Immature natural killer cell (primary cell): ENCODE measurements around the gene BMP6. TPM values are rescaled to one million over a fixed set of nuclear protein-coding genes. Genes with fewer than 3 reads are reported as not detected.

ENCODE experiments used
- DNase-seq, 3 donors: peaks; one replicate each; pipeline ENCODE4 v3.0.0; 2022; ENCODE audit warnings: mixed read lengths in 1 of 3
- H3K27ac Mint-ChIP-seq, 6 donors: one replicate each; pipeline ENCODE4 v1.8.0; 2020; ENCODE audit warnings: mixed read lengths in 6 of 6, mild to moderate bottlenecking in 5 of 6, inconsistent platforms in 4 of 6, moderate library complexity in 3 of 6
- H3K27me3 Mint-ChIP-seq, 3 donors: one replicate each; pipeline ENCODE4 v1.8.0; 2020 to 2021; ENCODE audit warnings: low read depth in 3 of 3, mild to moderate bottlenecking in 3 of 3, mixed read lengths in 3 of 3, moderate library complexity in 3 of 3, inconsistent platforms in 1 of 3
- H3K36me3 Mint-ChIP-seq, 3 donors: one replicate each; pipeline ENCODE4 v1.8.0; 2020; ENCODE audit warnings: mixed read lengths in 3 of 3, inconsistent platforms in 2 of 3, mild to moderate bottlenecking in 2 of 3
- H3K4me1 Mint-ChIP-seq, 2 donors: one replicate each; pipeline ENCODE4 v1.8.0; 2020; ENCODE audit warnings: inconsistent platforms in 2 of 2, mild to moderate bottlenecking in 2 of 2, mixed read lengths in 2 of 2, moderate library complexity in 1 of 2
- H3K4me3 Mint-ChIP-seq, 5 donors: one replicate each; pipeline ENCODE4 v1.8.0; 2020; ENCODE audit warnings: mild to moderate bottlenecking in 5 of 5, mixed read lengths in 5 of 5, inconsistent platforms in 3 of 5, moderate library complexity in 3 of 5
- H3K9me3 Mint-ChIP-seq, 6 donors: one replicate each; pipeline ENCODE4 v1.8.0; 2020; ENCODE audit warnings: mild to moderate bottlenecking in 6 of 6, mixed read lengths in 6 of 6, inconsistent platforms in 4 of 6, moderate library complexity in 3 of 6
- polyA plus RNA-seq, 3 donors: library from polyadenylated mRNA; unstranded; fragments of 300-500 nt; fragmentation: Illumina TruSeq; gene quantifications; one replicate each; pipeline ENCODE4 v1.2.3, GENCODE V29; 2021

Gene BMP6
- polyA plus RNA-seq, 3 donors from 2014 or later = 0.13 to 0.22 TPM; not detected in 1

DNA sequence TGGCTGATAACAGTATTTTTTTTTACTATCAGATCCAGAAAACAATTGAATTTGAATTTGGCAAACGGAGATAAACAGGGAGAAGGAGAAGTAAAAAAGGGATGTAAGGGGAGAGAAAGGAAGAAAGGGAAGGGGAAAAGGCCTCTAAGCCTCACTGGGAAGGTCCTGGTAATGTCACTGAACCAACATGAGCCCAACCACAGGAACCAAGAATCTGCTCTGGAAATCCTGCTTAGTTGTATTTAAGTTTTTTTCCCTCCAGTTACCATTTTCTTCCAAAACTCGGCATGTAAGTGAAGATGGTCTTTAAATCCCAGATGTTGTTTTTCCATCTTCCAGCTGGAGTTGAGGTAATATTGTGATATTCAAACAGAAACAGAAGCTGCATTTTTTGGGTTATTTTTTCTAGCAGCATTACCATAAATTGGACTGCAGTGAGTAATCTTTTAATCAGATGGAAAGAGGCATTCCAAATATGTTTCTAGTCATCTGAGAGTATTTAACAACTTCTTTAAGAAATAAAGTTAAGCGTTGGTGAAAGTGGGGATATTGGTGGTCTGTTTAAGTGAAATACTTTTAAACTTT, 93.6 kb downstream of the BMP6 start:
- Mint-ChIP-seq H3K4me1 (no peaks in the 10 kb centered on the region), H3K9me3 (no peaks in the 10 kb centered on the region), H3K27me3 (peaks cover 0 to 6% (median 3%) of the 10 kb centered on the region in 3 donors), H3K36me3 (no peaks in the 10 kb centered on the region), H3K27ac (no peak overlapping the region), H3K4me3 (no peak overlapping the region)
- no peak for DNase-seq

DNA sequence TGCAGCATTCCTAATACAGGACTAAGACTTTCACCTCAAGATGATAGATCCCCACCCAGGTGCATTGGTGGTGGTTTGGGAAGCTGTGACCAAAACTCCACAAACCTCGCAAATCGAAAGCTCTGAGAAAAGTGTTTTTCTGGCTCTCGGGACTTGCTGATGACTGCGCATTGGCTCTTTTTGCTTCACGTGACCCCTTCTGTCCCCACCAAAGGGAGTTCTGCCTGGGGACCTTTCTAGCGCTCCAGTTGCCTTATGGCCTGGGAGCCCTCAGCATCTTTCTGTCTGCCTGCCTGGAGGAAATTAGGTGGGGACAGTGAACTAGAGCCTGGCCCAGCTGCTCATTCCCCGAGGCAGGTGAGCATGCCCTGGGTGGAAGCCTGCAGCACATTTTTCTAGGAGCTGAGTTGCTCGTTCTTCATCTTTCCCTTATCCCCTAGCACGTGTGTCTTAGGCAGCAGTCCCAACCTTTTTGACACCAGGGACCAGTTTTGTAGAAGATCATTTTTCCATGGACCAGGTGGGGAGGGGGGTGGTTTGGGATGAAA, 94.5 kb downstream of the BMP6 start:
- Mint-ChIP-seq H3K27me3 (peaks cover 0 to 6% (median 3%) of the 10 kb centered on the region in 3 donors), H3K27ac (no peak overlapping the region), H3K4me1 (no peaks in the 10 kb centered on the region), H3K36me3 (no peaks in the 10 kb centered on the region), H3K9me3 (no peaks in the 10 kb centered on the region), H3K4me3 (no peak overlapping the region)
- no peak for DNase-seq

DNA sequence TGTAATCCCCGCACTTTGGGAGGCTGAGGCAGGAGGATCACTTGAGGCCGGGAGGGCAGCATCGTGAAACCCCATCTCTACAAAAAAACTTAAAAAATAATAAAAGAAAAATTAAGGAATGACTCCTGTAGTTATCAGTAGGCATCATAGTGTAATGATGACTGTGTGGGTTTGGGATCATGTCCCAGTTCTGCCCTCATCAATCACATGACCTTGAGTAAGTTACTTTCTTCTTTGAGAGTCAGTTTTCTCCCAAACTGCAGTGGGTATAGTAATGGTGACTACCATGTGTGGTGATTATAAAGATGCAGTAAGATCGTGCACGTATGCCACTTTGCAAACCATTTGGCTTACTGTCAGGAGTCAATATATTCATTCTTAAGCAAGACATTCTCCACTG, 95.5 kb downstream of the BMP6 start:
- Mint-ChIP-seq H3K27ac (no peak overlapping the region), H3K9me3 (no peaks in the 10 kb centered on the region), H3K27me3 (peaks cover 0 to 6% (median 3%) of the 10 kb centered on the region in 3 donors), H3K36me3 (no peaks in the 10 kb centered on the region), H3K4me1 (no peaks in the 10 kb centered on the region), H3K4me3 (no peak overlapping the region)
- no peak for DNase-seq

DNA sequence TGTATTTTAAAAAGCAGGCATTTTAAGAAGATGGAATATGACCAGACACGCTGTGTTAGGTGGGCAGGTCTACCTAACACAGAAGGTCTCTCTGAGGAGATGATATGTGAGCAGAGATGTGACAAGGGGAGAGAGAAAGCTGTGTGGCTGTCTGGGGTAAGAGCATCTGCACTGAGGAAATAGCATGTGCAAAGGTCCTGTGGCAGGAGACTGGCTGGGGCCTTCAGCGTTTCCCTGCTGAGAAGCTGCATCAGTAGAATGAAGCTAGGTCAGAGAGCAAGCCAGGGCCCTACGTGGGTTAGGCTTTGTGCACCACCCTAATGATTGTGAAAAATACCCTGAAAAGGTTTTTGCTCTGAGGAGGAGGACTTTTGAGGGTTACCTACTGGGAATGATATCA, 97.7 kb downstream of the BMP6 start:
- H3K4me1 Mint-ChIP-seq = no peaks in the 10 kb centered on the region
- no peak for DNase-seq
- H3K4me3 Mint-ChIP-seq = no peak overlapping the region
- peaks cover 0 to 3% (median 1%) of the 10 kb centered on the region in 3 donors for H3K27me3 Mint-ChIP-seq
- H3K27ac Mint-ChIP-seq = no peak overlapping the region
- H3K9me3 Mint-ChIP-seq = no peaks in the 10 kb centered on the region
- no peaks in the 10 kb centered on the region for H3K36me3 Mint-ChIP-seq

DNA sequence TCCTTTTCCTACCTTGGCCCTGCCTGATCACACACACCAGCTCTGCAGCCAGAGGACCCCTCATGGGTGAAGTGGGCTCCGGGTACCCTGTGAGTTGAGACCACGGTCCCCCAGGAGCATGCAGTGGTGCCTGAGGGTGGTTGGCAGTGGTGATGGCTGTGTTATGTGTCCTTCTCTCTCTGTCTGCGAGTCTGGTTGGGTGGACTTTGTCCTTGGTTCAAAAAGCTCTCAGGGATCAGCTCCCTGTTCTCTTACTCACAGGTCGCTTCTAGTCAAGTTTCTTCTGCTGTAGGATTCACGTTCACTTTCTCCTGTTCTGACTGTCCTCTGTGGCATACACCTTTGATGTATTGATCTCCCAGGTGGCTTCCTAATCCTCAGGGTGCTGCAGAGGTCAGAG, 100.1 kb downstream of the BMP6 start:
- DNase-seq = no peak
- Mint-ChIP-seq H3K4me1 (no peaks in the 10 kb centered on the region), H3K27ac (no peak overlapping the region), H3K9me3 (no peaks in the 10 kb centered on the region), H3K36me3 (no peaks in the 10 kb centered on the region), H3K27me3 (peaks cover 0 to 4% (median 1%) of the 10 kb centered on the region in 3 donors), H3K4me3 (no peak overlapping the region)

DNA sequence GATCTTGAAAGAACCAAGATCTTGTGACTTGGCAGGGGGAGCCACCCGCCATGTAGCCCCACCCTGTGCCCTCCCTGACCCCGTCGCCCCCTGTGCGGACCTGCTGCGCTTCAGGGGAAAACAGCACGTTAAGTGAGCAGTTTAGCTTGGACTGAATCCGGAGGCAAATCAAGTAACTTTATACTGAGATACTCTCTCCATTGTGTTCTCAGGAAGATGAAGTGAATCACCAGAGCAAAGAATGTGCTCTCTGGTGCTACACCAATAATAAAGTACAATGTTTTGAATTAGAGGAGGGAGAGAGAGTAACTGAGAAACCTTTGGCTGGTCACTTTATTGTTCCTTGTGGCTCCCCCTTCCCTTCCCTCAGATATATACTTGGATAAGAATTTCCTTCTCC, 101.2 kb downstream of the BMP6 start:
- Mint-ChIP-seq H3K4me3 (no peak overlapping the region), H3K27me3 (peaks cover 0 to 4% (median 1%) of the 10 kb centered on the region in 3 donors), H3K27ac (no peak overlapping the region), H3K36me3 (no peaks in the 10 kb centered on the region), H3K9me3 (no peaks in the 10 kb centered on the region), H3K4me1 (no peaks in the 10 kb centered on the region)
- DNase-seq = no peak

DNA sequence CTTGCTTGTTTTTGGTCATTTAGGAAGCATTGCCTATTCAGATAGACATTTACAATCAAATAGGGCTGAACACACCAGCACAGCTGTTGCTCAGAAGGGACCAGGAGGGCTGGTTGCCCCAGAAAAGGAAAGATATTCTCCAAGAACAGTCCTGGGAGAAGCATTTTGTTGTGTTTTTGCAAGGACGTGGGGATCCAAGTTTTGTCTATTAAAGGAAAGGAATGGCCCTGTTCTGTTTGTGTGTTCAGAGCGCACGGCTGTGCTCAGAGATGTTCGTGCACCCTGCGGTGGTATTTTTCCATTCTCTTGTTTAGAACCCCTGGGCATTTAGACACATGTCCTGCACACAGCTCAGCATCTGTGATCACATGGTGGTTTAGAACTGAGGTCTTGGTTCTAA, 102.2 kb downstream of the BMP6 start:
- H3K27me3 Mint-ChIP-seq = peaks cover 0 to 4% (median 1%) of the 10 kb centered on the region in 3 donors
- H3K27ac Mint-ChIP-seq = no peak overlapping the region
- no peaks in the 10 kb centered on the region for H3K36me3 Mint-ChIP-seq
- no peaks in the 10 kb centered on the region for H3K4me1 Mint-ChIP-seq
- DNase-seq = no peak
- H3K9me3 Mint-ChIP-seq = no peaks in the 10 kb centered on the region
- no peak overlapping the region for H3K4me3 Mint-ChIP-seq

DNA sequence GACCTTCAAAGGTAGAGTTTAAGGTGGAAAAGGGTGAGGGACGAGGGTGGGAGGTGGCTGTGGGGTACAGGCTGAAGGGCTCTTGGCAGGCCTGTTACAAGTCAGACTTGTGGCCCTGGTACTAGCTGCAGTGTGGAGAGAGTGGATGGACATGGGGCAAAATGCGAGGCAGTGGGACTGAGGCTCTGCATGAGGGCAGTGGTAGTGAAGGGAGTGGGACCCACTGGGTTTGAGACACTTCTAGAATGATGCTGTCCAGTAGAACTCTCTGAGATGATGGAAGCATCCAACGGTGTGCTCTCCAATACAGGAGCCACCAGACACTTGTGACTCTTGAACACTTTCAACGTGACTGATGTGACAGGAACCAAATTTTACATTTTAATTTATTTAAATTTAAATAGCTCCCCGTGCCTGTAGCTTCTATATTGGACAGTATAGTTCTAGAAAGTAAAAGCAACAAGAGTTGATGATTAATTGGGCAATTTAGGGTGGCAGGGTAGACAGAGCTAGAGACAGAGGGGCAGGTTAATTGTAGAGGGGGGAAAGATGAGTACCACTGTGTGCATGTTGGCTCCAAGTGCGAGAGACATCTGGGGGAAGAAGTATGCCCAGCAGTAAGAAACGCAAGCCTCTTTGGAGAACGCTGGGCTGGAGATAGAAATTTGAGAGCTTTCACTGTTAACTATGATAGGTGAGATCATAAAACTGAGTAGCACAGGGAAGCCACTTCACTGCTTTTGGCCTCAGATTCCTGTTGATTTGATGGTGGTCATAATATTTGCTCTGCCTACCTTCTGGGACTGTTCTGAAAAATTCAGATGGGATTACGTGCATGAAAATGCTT, 107.2 kb downstream of the BMP6 start:
- Mint-ChIP-seq H3K36me3 (no peaks in the 10 kb centered on the region), H3K9me3 (no peaks in the 10 kb centered on the region), H3K27ac (no peak overlapping the region), H3K27me3 (peaks cover 0 to 6% (median 1%) of the 10 kb centered on the region in 3 donors), H3K4me3 (no peak overlapping the region), H3K4me1 (no peaks in the 10 kb centered on the region)
- no peak for DNase-seq

DNA sequence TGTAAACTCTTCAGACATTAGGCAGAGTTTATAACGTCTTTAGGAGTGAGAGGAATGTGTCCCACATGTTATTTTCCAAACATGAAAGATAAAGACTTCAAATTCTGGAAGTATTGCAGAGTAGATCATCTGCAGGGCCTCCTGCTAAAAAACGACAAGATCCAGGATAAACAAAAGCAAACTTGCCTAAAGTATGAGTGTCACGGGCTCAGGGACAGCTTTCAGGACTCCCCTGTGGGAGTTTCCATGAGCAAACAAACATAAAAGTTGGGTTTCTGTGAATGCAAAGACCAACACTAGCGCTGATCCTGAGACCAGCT, 107.8 kb downstream of the BMP6 start:
- H3K27ac Mint-ChIP-seq = no peak overlapping the region
- H3K27me3 Mint-ChIP-seq = peaks cover 0 to 6% (median 1%) of the 10 kb centered on the region in 3 donors
- no peaks in the 10 kb centered on the region for H3K36me3 Mint-ChIP-seq

DNA sequence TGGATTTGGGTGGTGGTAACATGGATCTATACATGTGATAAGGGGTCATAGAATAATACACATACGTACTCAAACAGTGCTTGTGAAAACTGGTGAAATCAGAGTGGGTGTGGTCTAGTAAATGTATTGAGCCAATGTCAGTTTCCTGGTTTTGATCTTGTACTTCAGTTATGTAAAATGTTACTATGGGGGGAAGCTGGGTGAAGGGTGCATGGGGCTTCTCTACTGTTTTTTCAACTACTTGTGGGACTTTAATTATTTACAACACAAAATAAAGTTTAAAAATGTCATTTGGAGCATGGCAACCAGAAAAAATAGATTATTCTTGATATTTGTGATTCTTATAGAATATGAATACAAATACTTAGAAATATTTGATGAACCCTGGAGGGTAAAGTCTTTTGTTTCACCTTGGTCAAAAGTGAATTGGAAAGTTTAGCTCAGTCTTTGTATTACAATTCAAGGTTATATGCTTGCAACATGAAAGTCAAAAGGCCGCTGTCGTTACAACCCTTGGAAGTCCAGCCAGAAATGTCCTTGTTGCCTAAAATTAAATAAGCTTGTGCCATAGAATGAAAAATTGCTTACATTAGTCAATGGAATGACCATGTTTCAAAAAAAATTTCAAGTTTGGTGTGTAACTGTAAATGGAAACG, 110.6 kb downstream of the BMP6 start:
- no peak for DNase-seq
- no peak overlapping the region for H3K27ac Mint-ChIP-seq
- peaks cover 0 to 5% (median 1%) of the 10 kb centered on the region in 3 donors for H3K27me3 Mint-ChIP-seq
- no peak overlapping the region for H3K4me3 Mint-ChIP-seq
- no peaks in the 10 kb centered on the region for H3K4me1 Mint-ChIP-seq
- no peaks in the 10 kb centered on the region for H3K36me3 Mint-ChIP-seq
- H3K9me3 Mint-ChIP-seq = peaks cover 0 to 3% (median 0%) of the 10 kb centered on the region in 6 donors

More for the DNA sequence above, 107.8 kb downstream of the BMP6 start:
- no peak for DNase-seq
- Mint-ChIP-seq H3K9me3 (no peaks in the 10 kb centered on the region), H3K4me1 (no peaks in the 10 kb centered on the region), H3K4me3 (no peak overlapping the region)

DNA sequence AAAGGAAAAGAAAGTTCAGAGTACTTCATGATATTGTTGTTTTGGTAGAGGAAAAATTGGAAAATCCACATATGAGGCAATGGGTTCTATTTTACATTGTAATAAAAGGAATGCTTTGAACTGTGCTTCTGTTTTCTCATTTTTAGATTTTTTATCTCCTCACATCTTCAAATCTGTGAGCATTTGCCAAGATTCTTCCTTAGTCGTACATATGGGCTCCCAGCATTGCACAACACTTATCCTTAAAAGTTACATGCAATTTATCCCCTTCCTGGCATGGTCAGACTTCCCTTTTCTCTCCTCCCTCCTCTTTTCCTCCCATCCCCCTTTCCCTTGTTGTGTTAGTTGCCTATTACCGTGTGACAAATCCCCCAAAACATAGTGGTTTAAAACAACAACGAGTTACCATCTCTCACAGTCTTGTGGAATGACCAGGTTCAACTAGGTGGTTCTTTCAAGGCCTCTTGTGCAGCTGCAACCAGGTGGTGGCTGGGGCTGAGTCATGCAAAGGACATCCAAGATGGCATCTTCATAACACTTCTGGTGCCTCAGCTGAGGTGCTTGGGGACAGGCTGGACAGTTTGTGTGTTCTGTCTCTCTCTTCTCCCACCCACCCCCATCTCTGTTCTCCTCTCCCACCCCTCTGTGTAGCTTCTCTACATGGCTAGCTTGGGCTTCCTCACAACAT, 116.0 kb downstream of the BMP6 start:
- Mint-ChIP-seq H3K36me3 (no peaks in the 10 kb centered on the region), H3K9me3 (peaks cover 0 to 7% (median 0%) of the 10 kb centered on the region in 6 donors), H3K27ac (no peak overlapping the region), H3K4me3 (no peak overlapping the region), H3K4me1 (no peaks in the 10 kb centered on the region), H3K27me3 (peaks cover 0 to 3% (median 1%) of the 10 kb centered on the region in 3 donors)
- DNase-seq = no peak

DNA sequence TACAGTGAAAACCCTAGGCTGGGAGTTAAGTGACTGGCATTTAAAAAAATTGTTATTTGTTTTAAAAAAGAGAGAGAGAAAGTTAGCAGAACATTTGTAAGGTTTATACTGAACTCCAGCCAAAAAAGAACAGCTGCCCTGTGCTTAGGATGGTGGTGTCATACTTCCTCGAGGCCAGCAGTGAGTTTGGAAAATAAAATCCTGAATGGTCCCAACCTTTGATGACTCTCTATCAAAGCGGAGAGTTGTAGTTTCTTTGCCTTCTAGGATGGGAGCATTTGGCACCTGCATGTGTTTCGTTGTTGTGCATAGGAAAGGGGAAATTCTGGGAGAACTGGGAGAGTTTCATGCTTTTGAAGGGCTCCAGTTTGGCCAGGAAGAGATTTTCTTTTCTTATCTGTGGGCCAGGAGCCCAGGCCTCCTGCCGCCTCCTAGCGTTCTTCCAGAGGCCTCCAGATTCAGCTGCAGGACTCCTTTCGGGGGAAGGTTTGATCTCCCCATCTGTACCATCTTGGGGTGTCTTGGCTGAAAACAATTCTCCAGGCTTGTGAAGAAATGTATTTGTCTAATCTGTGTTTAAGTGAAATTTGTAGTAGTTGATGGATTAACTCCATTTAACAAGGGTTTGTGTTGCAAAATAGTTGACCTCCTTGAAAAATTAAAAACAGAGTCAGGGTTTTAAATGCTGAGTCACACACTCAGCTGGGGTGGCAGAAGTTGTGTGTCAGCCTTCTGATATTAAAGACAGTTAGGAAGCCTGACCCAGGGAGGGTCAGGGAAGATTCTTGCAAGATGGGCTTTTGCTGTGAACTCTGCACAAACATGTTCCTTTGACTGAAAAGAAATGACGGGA, 121.3 kb downstream of the BMP6 start:
- H3K4me1 Mint-ChIP-seq = no peaks in the 10 kb centered on the region
- H3K4me3 Mint-ChIP-seq = no peak overlapping the region
- H3K27me3 Mint-ChIP-seq = peaks cover 2 to 4% (median 2%) of the 10 kb centered on the region in 3 donors
- H3K27ac Mint-ChIP-seq = no peak overlapping the region
- peaks cover 3 to 8% (median 6%) of the 10 kb centered on the region in 6 donors for H3K9me3 Mint-ChIP-seq
- no peaks in the 10 kb centered on the region for H3K36me3 Mint-ChIP-seq
- DNase-seq = no peak

DNA sequence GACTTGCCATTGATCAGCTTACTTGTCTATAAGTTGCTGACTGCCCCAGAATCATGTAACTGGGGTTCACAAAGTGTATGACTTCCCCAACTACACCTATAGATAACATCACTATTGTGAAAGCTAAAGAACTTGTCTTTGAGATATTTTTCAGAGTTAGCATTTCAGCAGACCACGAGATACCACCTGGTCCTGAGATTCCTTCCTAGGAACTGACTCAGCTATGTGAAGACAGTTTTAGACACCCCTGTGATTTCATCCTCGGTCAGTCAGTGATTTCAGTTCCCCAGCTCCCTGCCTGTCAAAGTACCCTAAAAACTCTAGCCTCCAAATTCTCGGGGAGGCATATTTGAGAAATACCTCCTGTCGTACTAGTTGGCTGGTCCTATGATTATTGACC, 122.3 kb downstream of the BMP6 start:
- Mint-ChIP-seq H3K36me3 (no peaks in the 10 kb centered on the region), H3K9me3 (peaks cover 4 to 15% (median 9%) of the 10 kb centered on the region in 6 donors), H3K4me1 (no peaks in the 10 kb centered on the region), H3K27ac (no peak overlapping the region), H3K27me3 (peaks cover 2 to 4% (median 2%) of the 10 kb centered on the region in 3 donors), H3K4me3 (no peak overlapping the region)
- no peak for DNase-seq
